ENCODE data around the gene CARNS1.

The CARNS1 gene

DNA sequence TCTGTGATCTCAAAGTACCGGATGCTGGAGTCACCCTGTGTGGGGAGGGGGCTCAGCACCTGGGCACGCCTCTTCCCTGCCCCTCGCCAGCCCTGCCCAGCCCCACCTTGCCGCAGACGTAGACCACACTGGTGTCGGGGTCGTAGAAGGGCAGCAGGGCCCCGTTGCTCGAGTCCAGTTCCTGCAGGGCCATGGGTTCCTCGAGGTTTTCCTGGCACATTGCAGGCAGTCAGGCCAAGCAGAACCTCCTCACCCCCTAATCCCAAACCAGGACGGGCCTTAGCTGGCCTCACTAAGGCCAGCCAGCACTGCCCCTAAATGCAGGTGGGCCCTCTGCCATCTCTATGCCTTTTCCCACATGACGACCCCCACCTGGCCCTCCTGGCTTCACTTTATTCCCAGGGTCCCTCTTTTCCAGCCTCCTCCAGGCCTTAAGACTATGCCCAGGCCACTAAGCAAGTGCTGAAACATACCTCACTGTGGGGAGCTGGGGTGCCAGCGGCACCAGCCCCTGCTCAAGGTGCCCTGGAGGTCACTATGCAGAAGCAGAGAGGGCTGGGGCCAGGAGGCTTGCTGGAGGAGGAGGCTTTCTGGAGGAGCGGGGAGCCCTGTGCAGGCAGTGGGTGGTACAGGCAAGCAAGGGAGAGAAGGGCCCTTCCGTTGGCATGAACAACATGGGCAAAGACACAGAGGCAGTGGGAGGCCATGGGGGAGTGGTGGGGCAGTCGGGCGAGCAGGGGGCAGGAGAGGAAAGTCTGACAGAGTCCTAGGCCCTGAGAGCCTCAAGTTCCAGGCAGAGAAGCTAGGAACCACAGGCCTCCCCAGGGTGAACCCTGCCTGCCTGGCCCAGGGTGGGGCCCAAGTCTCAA is 25.0 kb downstream of the CARNS1 start:
- TF ChIP-seq ZFX (IDR thresholded peaks at IDR 0.05), result no peak
- TF ChIP-seq, protein P1, sequence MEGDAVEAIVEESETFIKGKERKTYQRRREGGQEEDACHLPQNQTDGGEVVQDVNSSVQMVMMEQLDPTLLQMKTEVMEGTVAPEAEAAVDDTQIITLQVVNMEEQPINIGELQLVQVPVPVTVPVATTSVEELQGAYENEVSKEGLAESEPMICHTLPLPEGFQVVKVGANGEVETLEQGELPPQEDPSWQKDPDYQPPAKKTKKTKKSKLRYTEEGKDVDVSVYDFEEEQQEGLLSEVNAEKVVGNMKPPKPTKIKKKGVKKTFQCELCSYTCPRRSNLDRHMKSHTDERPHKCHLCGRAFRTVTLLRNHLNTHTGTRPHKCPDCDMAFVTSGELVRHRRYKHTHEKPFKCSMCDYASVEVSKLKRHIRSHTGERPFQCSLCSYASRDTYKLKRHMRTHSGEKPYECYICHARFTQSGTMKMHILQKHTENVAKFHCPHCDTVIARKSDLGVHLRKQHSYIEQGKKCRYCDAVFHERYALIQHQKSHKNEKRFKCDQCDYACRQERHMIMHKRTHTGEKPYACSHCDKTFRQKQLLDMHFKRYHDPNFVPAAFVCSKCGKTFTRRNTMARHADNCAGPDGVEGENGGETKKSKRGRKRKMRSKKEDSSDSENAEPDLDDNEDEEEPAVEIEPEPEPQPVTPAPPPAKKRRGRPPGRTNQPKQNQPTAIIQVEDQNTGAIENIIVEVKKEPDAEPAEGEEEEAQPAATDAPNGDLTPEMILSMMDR (conservative IDR thresholded peaks at IDR 0.05), result no peak
- no peak overlapping the region for H3K27ac ChIP-seq

DNA sequence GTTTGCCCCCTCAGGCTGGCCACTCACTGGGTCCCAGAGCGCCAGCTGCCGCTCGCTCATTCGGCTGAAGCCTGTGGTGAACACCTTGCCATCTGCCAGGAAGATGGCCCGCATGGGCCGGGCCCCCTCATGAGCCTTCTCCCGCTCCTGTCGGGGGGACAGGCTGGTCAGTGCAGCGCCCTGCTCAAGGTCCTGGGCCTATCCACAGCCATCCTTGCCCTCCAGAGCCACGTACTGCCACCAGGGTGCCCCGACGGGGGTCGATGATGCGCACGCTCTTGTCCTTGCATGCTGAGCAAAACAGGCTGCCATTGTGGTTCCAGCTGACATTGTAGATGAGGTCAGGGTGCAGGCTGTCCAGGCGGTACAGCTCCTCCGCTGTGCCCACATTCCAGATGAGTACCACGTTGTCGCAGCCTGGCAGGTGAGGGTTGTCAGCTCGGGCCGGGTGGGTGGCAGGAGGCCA is 25.7 kb downstream of the CARNS1 start:
- TF ChIP-seq, protein P1 (conservative IDR thresholded peaks at IDR 0.05), result no peak
- TF ChIP-seq ZFX (IDR thresholded peaks at IDR 0.05), result no peak
- no peak overlapping the region for H3K27ac ChIP-seq

DNA sequence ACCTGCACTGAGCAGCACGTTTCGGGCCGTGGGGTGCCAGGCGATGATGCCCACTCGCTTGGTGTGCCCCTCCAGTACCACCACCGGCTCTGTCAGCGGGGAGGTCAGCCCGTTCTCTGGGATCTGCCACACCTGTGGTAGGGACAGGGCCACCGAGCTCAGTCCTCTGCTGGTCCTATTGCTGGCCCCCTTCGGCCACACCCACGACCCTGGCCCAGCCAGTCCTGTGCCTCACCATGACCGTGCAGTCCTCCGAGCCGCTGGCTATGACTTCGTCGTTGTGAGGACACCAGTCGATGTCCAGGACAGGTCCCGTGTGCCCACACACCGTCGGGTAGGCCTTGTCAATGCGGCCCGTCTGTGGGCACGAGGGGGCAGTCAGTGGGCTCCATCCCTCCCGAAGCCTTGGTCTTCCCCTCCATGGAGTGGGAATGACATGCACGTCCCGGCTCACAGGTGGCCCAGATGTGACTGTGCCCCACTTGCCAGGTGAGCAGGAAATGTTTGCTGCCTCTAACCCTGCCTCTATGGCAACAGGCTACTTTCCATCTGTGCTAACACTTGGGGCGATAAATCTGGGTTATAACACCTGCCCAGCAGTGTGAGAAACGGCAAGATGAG is 26.4 kb downstream of the CARNS1 start:
- H3K27ac ChIP-seq, result peak overlapping the region; percentile 96
- TF ChIP-seq ZFX (IDR thresholded peaks at IDR 0.05), result no peak
- TF ChIP-seq, protein P1 (conservative IDR thresholded peaks at IDR 0.05), result no peak

DNA sequence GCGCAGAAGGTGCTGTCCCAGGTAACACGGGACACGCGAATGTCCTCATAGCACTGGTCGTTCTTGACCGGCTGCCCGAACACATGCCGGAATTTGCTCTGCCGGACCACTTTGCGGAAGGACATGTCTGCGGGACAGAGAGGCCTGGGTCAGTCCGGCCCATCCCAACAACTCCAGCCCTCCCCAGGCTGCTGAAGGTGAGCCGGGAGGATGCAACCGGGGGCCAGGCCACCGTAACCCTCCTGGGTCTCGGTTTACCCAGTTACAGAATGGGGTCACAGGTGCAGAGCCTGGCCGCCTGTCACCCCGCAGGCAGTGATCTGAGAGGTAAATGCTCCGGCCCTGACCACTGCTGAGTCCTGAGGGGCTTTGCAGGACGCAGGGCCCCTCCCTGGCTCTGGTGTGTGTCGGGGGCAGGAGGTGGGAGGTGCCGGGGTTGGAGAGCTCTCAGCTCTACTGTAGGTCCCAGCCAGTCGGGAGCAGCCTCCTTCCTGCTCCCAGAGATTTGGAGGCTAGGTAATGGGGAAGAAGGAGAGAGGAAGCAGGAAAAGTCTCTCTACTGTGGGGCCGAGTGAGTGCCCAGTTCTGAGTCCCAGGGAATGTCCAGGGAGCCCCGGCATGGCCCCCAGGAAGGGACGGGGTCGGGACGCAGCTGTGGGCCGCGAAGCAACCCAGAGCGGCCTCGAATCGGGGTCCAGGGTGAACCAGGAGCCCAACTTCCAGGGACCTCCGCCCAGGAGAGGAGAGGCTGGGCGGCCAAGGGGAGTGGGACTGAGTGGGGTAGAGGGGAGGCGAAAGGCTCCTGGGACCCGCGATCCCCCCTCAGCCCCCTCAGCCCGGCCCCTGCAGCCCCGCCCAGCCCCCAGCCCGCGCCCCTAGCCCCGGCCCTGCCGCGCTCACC is 27.3 kb downstream of the CARNS1 start:
- H3K27ac ChIP-seq, result peak overlapping the region; percentile 96

DNA sequence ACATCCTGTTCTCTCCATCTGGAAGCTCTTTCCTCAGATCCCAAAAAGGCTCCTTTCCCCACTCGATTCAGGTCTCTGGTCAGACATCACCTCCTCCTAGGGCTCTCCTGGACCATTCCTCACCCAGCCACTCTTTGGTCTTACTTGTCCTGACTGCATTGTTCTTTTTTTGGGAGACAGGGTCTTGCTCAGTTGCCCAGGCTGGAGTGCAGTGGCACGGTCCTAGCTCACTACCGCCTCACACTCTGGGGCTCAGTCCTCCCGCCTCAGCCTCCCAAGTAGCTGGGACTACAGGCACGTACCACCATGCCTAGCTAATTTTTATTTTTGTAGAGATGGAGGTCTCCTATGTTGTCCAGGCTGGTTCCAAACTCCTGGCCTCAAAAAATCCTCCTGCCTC is 30.0 kb downstream of the CARNS1 start:
- no peak overlapping the region for H3K27ac ChIP-seq
- TF ChIP-seq ZFX (IDR thresholded peaks at IDR 0.05), result no peak
- TF ChIP-seq, protein P1 (conservative IDR thresholded peaks at IDR 0.05), result no peak

More for the DNA sequence above, 27.3 kb downstream of the CARNS1 start:
- TF ChIP-seq ZFX (IDR thresholded peaks at IDR 0.05), result no peak
- TF ChIP-seq, protein P1 (conservative IDR thresholded peaks at IDR 0.05), result no peak

DNA sequence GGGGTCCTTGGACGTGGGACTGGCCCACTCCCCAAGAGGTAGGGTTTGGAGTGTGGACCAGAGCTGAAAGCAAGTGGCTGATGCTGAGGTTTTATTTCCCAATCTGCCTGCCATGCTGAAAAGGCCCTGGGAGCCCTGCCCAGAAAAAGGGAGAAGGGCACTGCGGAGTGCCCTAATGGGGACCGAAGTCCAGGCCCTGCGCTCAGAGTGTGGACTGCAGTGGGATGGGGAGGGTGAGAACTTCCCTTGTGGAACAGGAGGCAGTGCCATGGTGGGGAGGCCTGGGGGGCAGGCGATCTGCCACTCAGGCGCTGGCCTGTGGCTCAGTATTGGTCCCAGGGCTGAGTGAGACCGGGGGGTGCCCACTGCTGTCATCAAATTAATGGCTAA is 32.7 kb downstream of the CARNS1 start:
- H3K27ac ChIP-seq, result no peak overlapping the region
- no peak for TF ChIP-seq ZFX (IDR thresholded peaks at IDR 0.05)
- TF ChIP-seq, protein P1 (conservative IDR thresholded peaks at IDR 0.05), result no peak
